HCT116 (cell line): ENCODE measurements around the gene OR4F6. TPM values are rescaled to one million over a fixed set of nuclear protein-coding genes. Genes with fewer than 3 reads are reported as not detected.
"Not testable (repeated sequence)": the region's sequence is repeated elsewhere in the genome, so short reads cannot be mapped to it uniquely, and the experiment has no call there.

ENCODE experiments used
- ATAC-seq: fragments of 200-7000 bp; cut with Tn5 transposase; 2 replicates; pipeline ENCODE4 v1.9.1; 2020; ENCODE audit warnings: mild to moderate bottlenecking, moderate library complexity
- BruUV-seq: library from RNA; stranded (reverse); fragments of 400-500 nt; replicated peaks from 2 replicates; lab custom pipeline; 2021; lab: Mats Ljungman, UMichigan
- CTCF ChIA-PET: fragments of 300-600 bp; sonication (Branson Sonifier 250); formaldehyde crosslinking; loops from one replicate; lab custom pipeline; 2021; ENCODE audit warnings: antibody characterized with exemption; lab: Charles Lee
- POLR2A ChIA-PET: fragments of 300-600, 350-600 bp; sonication (Branson Sonifier 250); formaldehyde crosslinking; loops from one replicate; lab custom pipeline; 2021; ENCODE audit warnings: antibody characterized with exemption; lab: Charles Lee
- RAD21 ChIA-PET, 2 experiments: fragments of 300-600 bp; sonication (Branson Sonifier 250); formaldehyde crosslinking; loops; one replicate each; lab custom pipeline; 2023; ENCODE audit warnings: low total read pairs in 2 of 2; ENCODE audit not compliant: uncharacterized antibody in 2 of 2, unreplicated experiment in 2 of 2, low non-redundant PET in 1 of 2; lab: Charles Lee
- DNase-seq: peaks from one replicate; pipeline ENCODE4 v3.0.0-alpha.2; 2010; ENCODE audit warnings: low read depth, low spot score
- H2AFZ ChIP-seq: fragments of 200-600 bp; shearing (Covaris generic), sonication (generic); 2 replicates; pipeline ENCODE4 v1.6.1; 2017; ENCODE audit warnings: low read depth, mixed run types, mixed read lengths, antibody characterized with exemption, low read length; ENCODE audit not compliant: poor library complexity, severe bottlenecking
- H3K27ac ChIP-seq: 2 replicates; pipeline ENCODE4 v1.5.1; 2012; ENCODE audit warnings: low read depth, low read length
- H3K27me3 ChIP-seq: fragments of 200-600 bp; sonication (generic); 2 replicates; pipeline ENCODE4 v1.6.1; 2016; ENCODE audit warnings: mixed run types, low read length, mixed read lengths; ENCODE audit not compliant: insufficient read depth
- H3K36me3 ChIP-seq, 2 experiments: fragments of 200-500 bp in 1 of 2; fragments of 200-600 bp in 1 of 2; sonication (Bioruptor generic) in 1 of 2; sonication (generic) in 1 of 2; 2 replicates each; pipeline versions ENCODE4 v1.5.1 to v1.6.1; 2014 to 2016; ENCODE audit warnings: low read length in 2 of 2, inconsistent platforms in 1 of 2, mixed read lengths in 1 of 2, mixed run types in 1 of 2; ENCODE audit not compliant: insufficient read depth in 2 of 2, control insufficient read depth in 1 of 2
- H3K4me1 ChIP-seq, 2 experiments: fragments of 200-600 bp in 1 of 2; sonication (generic) in 1 of 2; 2 replicates each; pipeline versions ENCODE4 v1.5.1 to v1.6.1; 2012 to 2017; ENCODE audit warnings: low read length in 2 of 2, inconsistent platforms in 1 of 2, mild to moderate bottlenecking in 1 of 2, mixed read lengths in 1 of 2, mixed run types in 1 of 2, moderate library complexity in 1 of 2; ENCODE audit not compliant: insufficient read depth in 2 of 2, control insufficient read depth in 1 of 2
- H3K4me2 ChIP-seq: fragments of 200-600 bp; sonication (generic); 2 replicates; pipeline ENCODE4 v1.6.1; 2017; ENCODE audit warnings: mixed run types, low read length, mixed read lengths
- H3K4me3 ChIP-seq, 2 experiments: fragments of 200-600 bp in 1 of 2; sonication (generic) in 1 of 2; replicated peaks in 1 of 2; 2 replicates each; pipeline ENCODE4 v1.5.1; 2011 to 2016; ENCODE audit warnings: low read length in 2 of 2, control low read depth in 1 of 2, low read depth in 1 of 2, mild to moderate bottlenecking in 1 of 2, mixed read lengths in 1 of 2, mixed run types in 1 of 2
- H3K79me2 ChIP-seq: fragments of 200-600 bp; sonication (generic); 2 replicates; pipeline ENCODE4 v1.6.1; 2017; ENCODE audit warnings: mild to moderate bottlenecking, mixed run types, low read length, moderate library complexity, mixed read lengths; ENCODE audit not compliant: insufficient read depth
- H3K9ac ChIP-seq: fragments of 200-600 bp; sonication (generic); 2 replicates; pipeline ENCODE4 v1.6.1; 2016; ENCODE audit warnings: low read length, mixed read lengths
- H3K9me2 ChIP-seq: fragments of 200-600 bp; sonication (generic), shearing (Covaris generic); 2 replicates; pipeline ENCODE4 v1.6.1; 2017; ENCODE audit warnings: mixed run types, mild to moderate bottlenecking, moderate library complexity; ENCODE audit not compliant: insufficient read depth
- H3K9me3 ChIP-seq, 2 experiments: fragments of 200-500 bp in 1 of 2; fragments of 200-600 bp in 1 of 2; sonication (Bioruptor generic) in 1 of 2; sonication (generic) in 1 of 2; 2 replicates each; pipeline ENCODE4 v1.6.1; 2014 to 2017; ENCODE audit warnings: low read length in 2 of 2, mixed read lengths in 2 of 2, inconsistent platforms in 1 of 2, low read depth in 1 of 2, mild to moderate bottlenecking in 1 of 2, mixed run types in 1 of 2, moderate library complexity in 1 of 2; ENCODE audit not compliant: control insufficient read depth in 1 of 2, insufficient read depth in 1 of 2
- H4K20me1 ChIP-seq: fragments of 200-600 bp; sonication (generic), shearing (Covaris generic); 2 replicates; pipeline ENCODE4 v1.6.1; 2017; ENCODE audit warnings: mixed run types, mild to moderate bottlenecking, moderate library complexity; ENCODE audit not compliant: insufficient read depth
- intact Hi-C: fragments of 100-400 bp; cut with micrococcal nuclease; formaldehyde crosslinking; loops from 2 replicates; pipeline ENCODE4 v1.10.0; 2022
- total RNA-seq: library from RNA; stranded (reverse); gene quantifications from one replicate; pipeline ENCODE4 v1.2.1, GENCODE V29; 2021; ENCODE audit not compliant: unreplicated experiment

OR4F6 gene
- total RNA-seq, 1 experiment from 2014 or later, result not detected

GRCh38 chr15:101788503-101789269, 14.6 kb upstream of the OR4F6 start:
- DNase-seq, H3K79me2 ChIP-seq, POLR2A ChIA-PET, H3K36me3 ChIP-seq, ATAC-seq, H3K9me3 ChIP-seq, H3K4me1 ChIP-seq, H3K27ac ChIP-seq, H3K4me3 ChIP-seq, H2AFZ ChIP-seq, CTCF ChIA-PET, H3K9me2 ChIP-seq, RAD21 ChIA-PET, BruUV-seq, H3K4me2 ChIP-seq, H3K9ac ChIP-seq, intact Hi-C loops, H4K20me1 ChIP-seq: not testable (repeated sequence)
- H3K27me3 ChIP-seq, result peaks cover 13% of the 10 kb centered on the region; the same call in 1 of the 2 replicates

- H3K36me3 ChIP-seq, BruUV-seq, H3K9me2 ChIP-seq, H4K20me1 ChIP-seq, H2AFZ ChIP-seq, H3K4me3 ChIP-seq, H3K4me2 ChIP-seq, CTCF ChIA-PET, ATAC-seq, intact Hi-C loops, RAD21 ChIA-PET, POLR2A ChIA-PET, H3K9me3 ChIP-seq, H3K27ac ChIP-seq, H3K79me2 ChIP-seq, H3K9ac ChIP-seq, DNase-seq, H3K4me1 ChIP-seq: not testable (repeated sequence)
- peaks cover 21% of the 10 kb centered on the region for H3K27me3 ChIP-seq
These were observed 12.6 kb upstream of the OR4F6 start for GRCh38 chr15:101790748-101791147.

GRCh38 chr15:101793981-101794380, 9.3 kb upstream of the OR4F6 start:
- H3K4me3 ChIP-seq, H3K27ac ChIP-seq, H3K79me2 ChIP-seq, POLR2A ChIA-PET, H3K9me2 ChIP-seq, H3K36me3 ChIP-seq, H3K4me1 ChIP-seq, DNase-seq, ATAC-seq, intact Hi-C loops, H3K4me2 ChIP-seq, H3K9me3 ChIP-seq, H4K20me1 ChIP-seq, H2AFZ ChIP-seq, CTCF ChIA-PET, BruUV-seq, RAD21 ChIA-PET, H3K9ac ChIP-seq: not testable (repeated sequence)
- peaks cover 33% of the 10 kb centered on the region for H3K27me3 ChIP-seq
